ENCODE data around the gene CPAMD8. TPM values are rescaled to one million over a fixed set of nuclear protein-coding genes. Genes with fewer than 3 reads are reported as not detected.
"Not testable (repeated sequence)": the region's sequence is repeated elsewhere in the genome, so short reads cannot be mapped to it uniquely, and the experiment has no call there.

The CPAMD8 gene
- total RNA-seq, 1 donor: 0.18 TPM

DNA sequence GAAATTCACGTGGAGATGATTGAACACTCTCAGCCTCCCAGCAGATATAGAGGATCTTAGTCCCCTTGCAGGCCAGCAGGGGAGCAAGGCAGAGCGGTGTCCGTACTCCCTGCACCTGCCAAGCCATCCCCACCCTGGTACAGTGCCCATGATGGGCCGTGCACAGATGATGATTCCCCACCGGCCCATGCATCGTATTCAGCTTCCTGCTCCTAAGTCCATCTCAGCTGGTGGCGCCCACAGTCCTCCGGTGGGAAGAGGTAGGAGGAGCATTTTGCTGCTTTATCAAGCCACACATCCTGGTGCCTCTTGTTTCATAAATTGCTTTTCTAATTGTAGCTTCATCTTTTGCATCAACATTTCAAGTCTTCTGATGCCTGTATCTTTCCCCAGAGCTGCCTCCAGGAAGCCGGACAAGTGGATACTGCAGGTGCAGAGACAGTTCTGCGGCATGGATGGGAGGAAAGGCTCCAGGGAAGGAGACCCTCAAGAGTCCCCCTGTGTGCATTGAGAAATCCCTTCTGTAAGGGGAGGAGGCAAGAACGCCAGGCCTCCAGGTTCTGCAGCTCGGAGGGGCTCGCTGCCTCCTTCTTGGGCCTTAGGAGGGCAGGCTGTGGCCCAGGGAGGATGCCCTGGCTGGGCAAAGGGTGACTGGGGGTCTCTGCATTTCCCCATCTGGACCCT, 82.5 kb downstream of the CPAMD8 start:
- no peak for DNase-seq (ENCODE audit: low read depth)
- no peak overlapping the region for H3K4me3 ChIP-seq (ENCODE audit: low read depth, low read length)
- TF ChIP-seq, protein P1, sequence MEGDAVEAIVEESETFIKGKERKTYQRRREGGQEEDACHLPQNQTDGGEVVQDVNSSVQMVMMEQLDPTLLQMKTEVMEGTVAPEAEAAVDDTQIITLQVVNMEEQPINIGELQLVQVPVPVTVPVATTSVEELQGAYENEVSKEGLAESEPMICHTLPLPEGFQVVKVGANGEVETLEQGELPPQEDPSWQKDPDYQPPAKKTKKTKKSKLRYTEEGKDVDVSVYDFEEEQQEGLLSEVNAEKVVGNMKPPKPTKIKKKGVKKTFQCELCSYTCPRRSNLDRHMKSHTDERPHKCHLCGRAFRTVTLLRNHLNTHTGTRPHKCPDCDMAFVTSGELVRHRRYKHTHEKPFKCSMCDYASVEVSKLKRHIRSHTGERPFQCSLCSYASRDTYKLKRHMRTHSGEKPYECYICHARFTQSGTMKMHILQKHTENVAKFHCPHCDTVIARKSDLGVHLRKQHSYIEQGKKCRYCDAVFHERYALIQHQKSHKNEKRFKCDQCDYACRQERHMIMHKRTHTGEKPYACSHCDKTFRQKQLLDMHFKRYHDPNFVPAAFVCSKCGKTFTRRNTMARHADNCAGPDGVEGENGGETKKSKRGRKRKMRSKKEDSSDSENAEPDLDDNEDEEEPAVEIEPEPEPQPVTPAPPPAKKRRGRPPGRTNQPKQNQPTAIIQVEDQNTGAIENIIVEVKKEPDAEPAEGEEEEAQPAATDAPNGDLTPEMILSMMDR (IDR thresholded peaks at IDR 0.05; ENCODE audit: insufficient read depth, low read length): no peak

DNA sequence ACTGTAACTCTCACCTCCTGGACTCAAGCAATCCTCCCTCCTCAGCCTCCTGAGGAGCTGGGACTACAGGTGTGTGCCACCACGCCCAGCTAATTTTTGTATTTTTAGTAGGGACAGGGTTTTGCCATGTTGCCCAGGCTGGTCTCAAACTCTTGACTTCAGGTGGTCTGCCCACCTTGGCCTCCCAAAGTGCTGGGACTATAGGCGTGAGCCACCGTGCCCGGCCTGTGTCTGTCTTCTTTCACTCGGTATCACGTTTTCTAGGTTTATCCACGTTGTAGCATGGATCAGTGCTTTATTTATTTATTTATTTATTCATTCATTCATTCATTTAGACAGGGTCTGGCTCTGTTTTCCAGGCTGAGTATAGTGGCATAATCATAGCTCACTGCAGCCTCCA, 83.5 kb downstream of the CPAMD8 start:
- H3K4me3 ChIP-seq (ENCODE audit: low read depth, low read length); DNase-seq (ENCODE audit: low read depth): not testable (repeated sequence)

DNA sequence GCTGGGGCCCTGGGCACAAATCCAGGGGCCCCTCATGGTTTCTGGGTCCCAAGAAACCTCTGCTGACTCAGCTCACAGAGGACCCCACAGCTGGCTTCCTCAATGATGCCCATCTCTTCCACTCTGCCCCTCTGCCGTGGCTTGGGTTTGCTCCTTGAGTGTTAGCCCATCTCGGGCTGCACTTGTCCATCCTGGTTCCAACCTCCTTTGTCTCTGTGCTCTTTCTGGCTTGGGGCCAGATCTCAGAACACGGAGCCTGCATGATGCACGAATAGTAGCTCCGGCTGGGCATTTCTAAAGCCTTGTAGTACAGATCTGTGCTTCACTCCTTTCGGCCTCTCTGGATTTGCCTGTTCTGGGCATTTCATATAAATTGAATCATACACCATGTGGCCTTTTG, 84.0 kb downstream of the CPAMD8 start:
- DNase-seq (ENCODE audit: low read depth): no peak
- TF ChIP-seq, protein P1 (IDR thresholded peaks at IDR 0.05; ENCODE audit: insufficient read depth, low read length): no peak
- no peak overlapping the region for H3K4me3 ChIP-seq (ENCODE audit: low read depth, low read length)

DNA sequence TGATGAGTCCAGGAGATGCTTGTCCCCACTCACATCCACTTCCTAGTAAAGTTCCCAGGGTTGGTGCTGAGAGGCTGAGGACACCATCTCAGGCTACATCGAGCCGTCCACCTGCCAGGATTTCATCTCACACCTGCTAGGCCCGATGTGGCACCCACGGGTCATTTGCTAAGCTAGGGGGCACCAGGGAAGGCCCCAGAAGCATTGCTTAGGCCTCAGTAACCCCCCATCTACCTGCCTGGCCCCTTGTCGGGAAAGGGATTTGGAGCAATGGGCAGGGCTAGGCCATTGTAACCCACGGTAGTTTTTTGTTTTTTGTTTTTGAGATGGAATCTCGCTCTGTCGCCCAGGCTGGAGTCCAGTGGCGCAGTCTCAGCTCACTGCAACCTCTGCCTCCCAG, 86.0 kb downstream of the CPAMD8 start:
- TF ChIP-seq, protein P1 (IDR thresholded peaks at IDR 0.05; ENCODE audit: insufficient read depth, low read length): no peak
- no peak for DNase-seq (ENCODE audit: low read depth)
- no peak overlapping the region for H3K4me3 ChIP-seq (ENCODE audit: low read depth, low read length)

DNA sequence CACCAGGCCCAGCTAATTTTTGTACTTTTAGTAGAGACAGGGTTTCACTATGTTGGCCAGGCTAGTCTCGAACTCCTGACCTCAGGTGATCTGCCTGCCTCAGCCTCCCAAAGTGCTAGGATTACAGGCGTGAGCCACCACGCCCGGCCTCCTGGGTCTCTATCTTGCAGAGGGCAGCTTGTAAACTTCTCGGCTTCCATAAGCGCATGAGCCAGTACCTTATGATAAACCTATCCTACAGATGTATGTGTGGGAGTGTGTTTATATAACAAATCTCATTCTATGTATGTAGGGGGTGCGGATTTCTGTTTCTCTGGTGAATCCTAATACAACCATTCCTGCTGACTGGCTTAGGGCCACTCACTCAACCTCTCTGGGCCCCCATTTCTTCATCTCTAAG, 86.5 kb downstream of the CPAMD8 start:
- not testable (repeated sequence) for DNase-seq (ENCODE audit: low read depth)

DNA sequence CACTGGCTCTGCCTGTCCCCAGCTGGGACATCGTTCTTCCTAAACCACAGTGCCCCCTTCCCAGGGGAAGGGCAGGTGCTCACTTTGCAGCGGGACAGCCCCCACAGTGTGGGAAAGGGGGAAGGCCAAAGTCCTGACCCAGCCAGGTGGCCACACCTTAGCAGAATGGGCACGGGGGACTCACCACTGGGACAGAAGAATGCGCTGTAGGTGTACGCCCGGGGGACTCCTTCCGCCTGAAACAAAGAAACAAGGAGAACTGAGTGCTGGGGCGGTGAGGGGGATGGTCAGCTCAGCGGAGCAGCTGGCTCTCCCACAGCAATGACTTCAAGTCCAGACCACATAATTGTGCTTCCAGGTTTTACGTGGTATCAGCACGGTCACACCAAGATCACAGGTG, 88.4 kb downstream of the CPAMD8 start:
- no peak for DNase-seq (ENCODE audit: low read depth)
- TF ChIP-seq, protein P1 (IDR thresholded peaks at IDR 0.05; ENCODE audit: insufficient read depth, low read length): no peak
- H3K4me3 ChIP-seq (ENCODE audit: low read depth, low read length): no peak overlapping the region

More for the DNA sequence above, 86.5 kb downstream of the CPAMD8 start:
- not testable (repeated sequence) for H3K4me3 ChIP-seq (ENCODE audit: low read depth, low read length)

DNA sequence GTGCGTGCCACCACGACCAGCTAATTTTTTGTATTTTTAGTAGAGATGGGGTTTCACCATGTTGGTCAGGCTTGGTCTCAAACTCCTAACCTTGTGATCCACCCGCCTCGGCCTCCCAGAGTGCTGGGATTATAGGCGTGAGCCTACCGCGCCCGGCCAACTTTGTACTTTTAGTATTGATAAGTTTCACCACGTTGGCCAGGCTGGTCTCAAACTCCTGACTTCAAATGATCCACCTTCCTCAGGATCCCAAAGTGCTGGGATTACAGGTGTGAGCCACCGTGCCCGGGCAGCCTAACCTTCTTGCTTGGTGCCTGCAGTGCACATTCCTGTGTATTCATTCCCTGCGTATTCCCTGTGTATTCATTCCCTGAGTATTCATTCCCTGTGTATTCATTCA, 88.8 kb downstream of the CPAMD8 start:
- not testable (repeated sequence) for H3K4me3 ChIP-seq (ENCODE audit: low read depth, low read length); DNase-seq (ENCODE audit: low read depth)

DNA sequence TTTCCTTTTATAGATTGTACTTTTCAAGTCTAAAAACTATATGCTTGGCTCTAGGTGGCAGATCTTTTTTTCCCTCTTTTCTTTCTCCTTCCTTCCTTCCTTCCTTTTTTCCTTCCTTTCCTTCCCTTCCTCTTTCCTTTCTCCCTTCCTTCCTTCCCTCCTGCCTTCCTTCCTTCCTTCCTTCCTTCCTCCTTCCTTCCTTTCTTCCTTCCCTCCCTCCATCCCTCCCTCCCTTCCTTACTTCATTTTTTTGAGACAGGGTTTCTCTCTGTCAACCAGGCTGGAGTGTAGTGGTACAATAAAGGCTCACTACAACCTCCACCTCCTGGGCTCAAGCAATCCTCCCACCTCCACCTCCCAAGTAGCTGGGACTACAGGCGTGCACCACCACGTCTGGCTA, 89.7 kb downstream of the CPAMD8 start:
- TF ChIP-seq, protein P1 (IDR thresholded peaks at IDR 0.05; ENCODE audit: insufficient read depth, low read length): no peak
- DNase-seq (ENCODE audit: low read depth): no peak
- H3K4me3 ChIP-seq (ENCODE audit: low read depth, low read length): no peak overlapping the region
